DOHH2 (cell line): Measurements from ENCODE around the gene NAIF1.

ENCODE experiments used
- EZH2phosphoT487 ChIP-seq: fragments of 200-600 bp; sonication (generic); IDR thresholded peaks from 2 replicates; pipeline ENCODE4 v1.6.1; 2017; ENCODE audit warnings: borderline replicate concordance, mild to moderate bottlenecking, antibody characterized with exemption, low read length, moderate library complexity, mixed read lengths
- TF ChIP-seq, protein P1 (sequence below): fragments of 200-600 bp; sonication (generic); IDR thresholded peaks from one replicate; pipeline ENCODE4 v1.5.1; 2014; ENCODE audit warnings: antibody characterized with exemption, mild to moderate bottlenecking, low read depth, low read length; ENCODE audit not compliant: poor library complexity, severe bottlenecking

DNA sequence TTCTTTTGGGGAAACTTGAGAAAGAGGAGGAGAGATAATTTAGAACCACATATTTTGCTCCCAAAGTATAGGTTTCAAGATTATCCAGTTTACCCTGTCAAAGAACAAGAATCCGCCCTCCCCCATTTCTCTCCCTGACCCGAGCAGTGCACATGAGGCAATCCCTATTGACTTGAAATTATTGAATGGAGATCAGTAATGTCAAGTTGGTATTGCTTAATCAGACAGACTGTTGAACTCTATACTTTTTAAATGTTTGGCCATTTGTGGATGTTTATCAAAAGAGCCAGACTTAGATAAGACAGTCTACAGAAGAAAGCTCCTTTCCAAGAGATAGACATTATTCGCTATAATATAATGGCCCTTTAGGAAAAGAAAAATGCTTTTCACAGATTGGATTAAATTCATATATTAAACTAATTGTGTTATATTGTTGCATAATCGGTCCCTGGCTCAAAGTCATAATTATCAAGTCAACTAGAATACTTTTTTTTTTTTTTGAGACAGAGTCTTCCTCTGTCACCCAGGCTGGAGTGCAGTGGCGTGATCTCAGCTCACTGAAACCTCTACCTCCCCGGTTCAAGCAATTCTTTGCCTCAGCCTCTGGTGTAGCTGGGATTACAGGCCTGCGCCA, 6.2 kb upstream of the NAIF1 start:
- TF ChIP-seq, protein P1, sequence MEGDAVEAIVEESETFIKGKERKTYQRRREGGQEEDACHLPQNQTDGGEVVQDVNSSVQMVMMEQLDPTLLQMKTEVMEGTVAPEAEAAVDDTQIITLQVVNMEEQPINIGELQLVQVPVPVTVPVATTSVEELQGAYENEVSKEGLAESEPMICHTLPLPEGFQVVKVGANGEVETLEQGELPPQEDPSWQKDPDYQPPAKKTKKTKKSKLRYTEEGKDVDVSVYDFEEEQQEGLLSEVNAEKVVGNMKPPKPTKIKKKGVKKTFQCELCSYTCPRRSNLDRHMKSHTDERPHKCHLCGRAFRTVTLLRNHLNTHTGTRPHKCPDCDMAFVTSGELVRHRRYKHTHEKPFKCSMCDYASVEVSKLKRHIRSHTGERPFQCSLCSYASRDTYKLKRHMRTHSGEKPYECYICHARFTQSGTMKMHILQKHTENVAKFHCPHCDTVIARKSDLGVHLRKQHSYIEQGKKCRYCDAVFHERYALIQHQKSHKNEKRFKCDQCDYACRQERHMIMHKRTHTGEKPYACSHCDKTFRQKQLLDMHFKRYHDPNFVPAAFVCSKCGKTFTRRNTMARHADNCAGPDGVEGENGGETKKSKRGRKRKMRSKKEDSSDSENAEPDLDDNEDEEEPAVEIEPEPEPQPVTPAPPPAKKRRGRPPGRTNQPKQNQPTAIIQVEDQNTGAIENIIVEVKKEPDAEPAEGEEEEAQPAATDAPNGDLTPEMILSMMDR = no peak
- no peak for TF ChIP-seq EZH2phosphoT487
